Endometrial microvascular endothelial cells (primary cell): ENCODE results near the gene DZANK1. TPM values are rescaled to one million over a fixed set of nuclear protein-coding genes. Genes with fewer than 3 reads are reported as not detected.
"Not testable (repeated sequence)": the region's sequence is repeated elsewhere in the genome, so short reads cannot be mapped to it uniquely, and the experiment has no call there.

Experiments used
- in situ Hi-C: cut with HindIII; loops from 2 replicates; pipeline ENCODE4 v1.10.0; 2017; ENCODE audit warnings: low sequenced_read_pairs, low pct_unique_long_range_greater_than_20kb; ENCODE audit errors: inconsistent ontology term
- total RNA-seq: library from RNA; depleted of rRNA; stranded (reverse); fragments of >200 nt; gene quantifications from one replicate; pipeline ENCODE4 v1.2.3, GENCODE V29; 2015; ENCODE audit errors: inconsistent ontology term

Gene DZANK1
- total RNA-seq, 1 donor from 2014 or later = 1.6 TPM

- in situ Hi-C loops = no loop called here
These were observed 10.2 kb downstream of the DZANK1 start for GRCh38 chr20:18456600-18456999.

GRCh38 chr20:18443886-18444285 lies 22.9 kb downstream of the DZANK1 start:
- in situ Hi-C loops = no loop called here

GRCh38 chr20:18440403-18440802 lies 26.4 kb downstream of the DZANK1 start:
- in situ Hi-C loops = no loop called here

- in situ Hi-C loops = no loop called here
These were observed 30.0 kb downstream of the DZANK1 start for GRCh38 chr20:18436847-18437246.

GRCh38 chr20:18431206-18431605 lies 35.6 kb downstream of the DZANK1 start:
- in situ Hi-C loops = no loop called here

- in situ Hi-C loops = no loop called here
These were observed 36.5 kb downstream of the DZANK1 start for GRCh38 chr20:18430172-18430826.

GRCh38 chr20:18428490-18429173 lies 38.2 kb downstream of the DZANK1 start:
- in situ Hi-C loops = no loop called here

- in situ Hi-C loops = no loop called here
These were observed 39.6 kb downstream of the DZANK1 start for GRCh38 chr20:18427214-18427613.

GRCh38 chr20:18421608-18422007 lies 45.2 kb downstream of the DZANK1 start:
- in situ Hi-C loops = no loop called here

GRCh38 chr20:18416486-18416885 lies 50.3 kb downstream of the DZANK1 start:
- in situ Hi-C loops = no loop called here

- in situ Hi-C loops = no loop called here
These were observed 52.7 kb downstream of the DZANK1 start for GRCh38 chr20:18414140-18414539.

GRCh38 chr20:18412221-18412901 lies 54.5 kb downstream of the DZANK1 start:
- in situ Hi-C loops = no loop called here

GRCh38 chr20:18405826-18406225 lies 61.0 kb downstream of the DZANK1 start:
- in situ Hi-C loops = no loop called here

- in situ Hi-C loops = no loop called here
These were observed 62.7 kb downstream of the DZANK1 start for GRCh38 chr20:18404172-18404571.

- in situ Hi-C loops = no loop called here
These were observed 63.6 kb downstream of the DZANK1 start for GRCh38 chr20:18403269-18403668.

GRCh38 chr20:18401305-18401704 lies 65.5 kb downstream of the DZANK1 start:
- in situ Hi-C loops = no loop called here

- in situ Hi-C loops = no loop called here
These were observed 66.4 kb downstream of the DZANK1 start for GRCh38 chr20:18400460-18400859.

- in situ Hi-C loops = not testable (repeated sequence)
These were observed 68.1 kb downstream of the DZANK1 start for GRCh38 chr20:18398713-18399112.

GRCh38 chr20:18397030-18397429 lies 69.8 kb downstream of the DZANK1 start:
- in situ Hi-C loops = no loop called here

- in situ Hi-C loops = no loop called here
These were observed 71.3 kb downstream of the DZANK1 start for GRCh38 chr20:18395544-18395943.
